HEK293 (cell line): ENCODE data around the gene SAMD11.

Experiments used
- CTCF ChIA-PET: fragments of 350-600 bp; formaldehyde crosslinking; extraction: SDS; loops from one replicate; lab custom pipeline; 2021; ENCODE audit warnings: antibody characterized with exemption; lab: Yijun Ruan, JAX
- POLR2A ChIA-PET: fragments of 300-600 bp; formaldehyde crosslinking; extraction: SDS; loops from one replicate; lab custom pipeline; 2020; ENCODE audit warnings: antibody characterized with exemption, inconsistent platforms; lab: Yijun Ruan, JAX
- H3K27ac ChIP-seq: fragments of 200-500 bp; sonication (Bioruptor generic); 2 replicates; pipeline ENCODE4 v1.5.1; 2014; ENCODE audit warnings: low read depth, low read length, control low read depth, inconsistent platforms; ENCODE audit errors: extremely low read depth
- H3K36me3 ChIP-seq, 2 experiments: fragments of 200-500 bp in 1 of 2; sonication (Bioruptor generic) in 1 of 2; 1 replicate in 1 of 2; 2 replicates in 1 of 2; pipeline ENCODE4 v1.5.1; 2014 to 2017; ENCODE audit warnings: inconsistent platforms in 2 of 2, low read length in 2 of 2; ENCODE audit not compliant: control insufficient read depth in 2 of 2, insufficient read depth in 1 of 2
- H3K4me1 ChIP-seq: fragments of 200-500 bp; sonication (Bioruptor generic); 2 replicates; pipeline ENCODE4 v1.5.1; 2014; ENCODE audit warnings: mild to moderate bottlenecking, low read length, inconsistent platforms; ENCODE audit not compliant: control insufficient read depth, insufficient read depth
- H3K4me3 ChIP-seq: 2 replicates; pipeline ENCODE4 v1.5.1; 2011; ENCODE audit warnings: low read depth, mild to moderate bottlenecking, control low read depth, low read length, moderate library complexity
- H3K9me3 ChIP-seq: fragments of 200-500 bp; sonication (Bioruptor generic); 2 replicates; pipeline ENCODE4 v1.5.1; 2014; ENCODE audit warnings: low read depth, low read length, inconsistent platforms; ENCODE audit not compliant: control insufficient read depth, insufficient read depth
- GLIS2 ChIP-seq: fragments of 450-650 bp; formaldehyde crosslinking; IDR thresholded peaks from 2 replicates; pipeline ENCODE4 v1.5.1; 2016; ENCODE audit warnings: missing biosample characterization, missing genetic modification characterization
- KLF10 ChIP-seq: fragments of 450-650 bp; IDR thresholded peaks from 2 replicates; pipeline ENCODE4 v1.5.1; 2018; ENCODE audit warnings: missing biosample characterization, mild to moderate bottlenecking, missing genetic modification characterization
- KLF16 ChIP-seq: fragments of 450-650 bp; formaldehyde crosslinking; IDR thresholded peaks from 2 replicates; pipeline ENCODE4 v1.5.1; 2017; ENCODE audit warnings: missing biosample characterization, missing genetic modification characterization
- PATZ1 ChIP-seq: fragments of 450-650 bp; formaldehyde crosslinking; IDR thresholded peaks from 2 replicates; pipeline ENCODE4 v1.5.1; 2016; ENCODE audit warnings: missing biosample characterization, missing genetic modification characterization
- PBX3 ChIP-seq: sonication (generic); formaldehyde crosslinking; IDR thresholded peaks from 2 replicates; pipeline ENCODE4 v1.8.1; 2022; ENCODE audit warnings: mild to moderate bottlenecking, moderate library complexity, missing genetic modification reagents
- TCF7L2 ChIP-seq: IDR thresholded peaks from 2 replicates; pipeline ENCODE4 v1.6.1; 2011; ENCODE audit warnings: low read depth, mild to moderate bottlenecking, inconsistent platforms, low read length, moderate library complexity, borderline replicate concordance
- YY2 ChIP-seq: fragments of 450-650 bp; formaldehyde crosslinking; IDR thresholded peaks from 2 replicates; pipeline ENCODE4 v1.5.1; 2016; ENCODE audit warnings: missing biosample characterization, missing genetic modification characterization
- ZIC2 ChIP-seq: fragments of 450-650 bp; formaldehyde crosslinking; IDR thresholded peaks from 2 replicates; pipeline ENCODE4 v1.5.1; 2016; ENCODE audit warnings: missing biosample characterization, missing genetic modification characterization
- ZNF121 ChIP-seq: fragments of 450-650 bp; formaldehyde crosslinking; IDR thresholded peaks from 2 replicates; pipeline ENCODE4 v1.5.1; 2016; ENCODE audit warnings: missing biosample characterization, missing genetic modification characterization
- ZNF175 ChIP-seq: fragments of 450-650 bp; formaldehyde crosslinking; IDR thresholded peaks from 2 replicates; pipeline ENCODE4 v1.5.1; 2016; ENCODE audit warnings: missing biosample characterization, missing genetic modification characterization
- ZNF292 ChIP-seq: fragments of 450-650 bp; formaldehyde crosslinking; IDR thresholded peaks from 2 replicates; pipeline ENCODE4 v1.5.1; 2016; ENCODE audit warnings: low read depth, missing biosample characterization, missing genetic modification characterization, borderline replicate concordance
- ZNF341 ChIP-seq: fragments of 450-650 bp; formaldehyde crosslinking; IDR thresholded peaks from 2 replicates; pipeline ENCODE4; 2016; ENCODE audit warnings: low read depth, missing biosample characterization, missing genetic modification characterization
- ZNF404 ChIP-seq: fragments of 450-650 bp; formaldehyde crosslinking; IDR thresholded peaks from 2 replicates; pipeline ENCODE4 v1.5.1; 2017; ENCODE audit warnings: missing biosample characterization, missing genetic modification characterization
- ZNF544 ChIP-seq: fragments of 450-650 bp; formaldehyde crosslinking; IDR thresholded peaks from 2 replicates; pipeline ENCODE4 v1.5.0; 2017; ENCODE audit warnings: missing biosample characterization, missing genetic modification characterization
- ZXDB ChIP-seq: fragments of 450-650 bp; formaldehyde crosslinking; IDR thresholded peaks from 2 replicates; pipeline ENCODE4 v1.5.1; 2016; ENCODE audit warnings: missing biosample characterization, missing genetic modification characterization
- TF ChIP-seq, protein P1 (sequence below): fragments of 450-650 bp; formaldehyde crosslinking; conservative IDR thresholded peaks from 2 replicates; pipeline ENCODE4 v1.5.1; 2016; ENCODE audit warnings: low read depth, missing biosample characterization, missing genetic modification characterization
- TF ChIP-seq, protein P2 (sequence below): fragments of 450-650 bp; formaldehyde crosslinking; IDR thresholded peaks from 2 replicates; pipeline ENCODE4 v1.5.1; 2017; ENCODE audit warnings: missing biosample characterization, mild to moderate bottlenecking, missing genetic modification characterization, moderate library complexity

The SAMD11 gene

DNA sequence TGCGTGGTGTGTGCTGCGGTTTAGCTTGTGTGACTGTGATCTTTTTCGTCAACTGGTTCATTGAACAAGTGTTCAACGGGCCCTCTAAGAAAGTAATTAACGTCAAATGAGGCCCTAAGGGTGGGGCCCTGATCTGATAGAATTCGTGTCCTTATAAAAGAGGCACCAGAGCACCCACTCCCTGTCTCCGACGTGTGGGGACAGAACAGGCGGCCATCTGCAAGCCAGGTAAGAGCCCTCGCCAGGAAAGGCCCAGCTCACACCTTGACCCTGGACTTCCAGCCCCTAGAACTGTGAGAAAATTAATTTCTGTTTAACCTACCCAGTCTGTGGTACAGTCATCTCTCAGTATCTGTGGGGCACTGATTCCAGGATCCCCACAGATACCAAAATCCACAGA is 20.4 kb upstream of the SAMD11 start (continued):
- no peak; the same call in 1 of the 2 replicates for TF ChIP-seq PBX3 (CRISPR knock-in tag)
- no peak for TF ChIP-seq KLF10
- no peak for TF ChIP-seq TCF7L2
- TF ChIP-seq ZNF175 (tag by site-specific recombination), result no peak

- POLR2A ChIA-PET, result interaction anchor here (2.7 kb wide), 1 partner anchor 16 kb away, joined by 15 read pairs; no protein-coding TSS in a partner anchor
- CTCF ChIA-PET, result interaction anchor here (0.6 to 1.6 kb wide), 3 partner anchors 11 to 533 kb away, joined by 3 to 11 read pairs (median 3); no protein-coding TSS in a partner anchor
- H3K27ac ChIP-seq, result no peak overlapping the region
- no peak overlapping the region for H3K4me3 ChIP-seq
- H3K9me3 ChIP-seq, result no peaks in the 10 kb centered on the region
- peaks cover 5% of the 10 kb centered on the region; the same call in 1 of the 2 replicates for H3K4me1 ChIP-seq
- TF ChIP-seq KLF16 (tag by site-specific recombination) (no peak), PATZ1 (tag by site-specific recombination) (no peak), ZXDB (tag by site-specific recombination) (no peak), KLF10 (no peak), ZNF404 (tag by site-specific recombination) (no peak), GLIS2 (no peak), YY2 (tag by site-specific recombination) (no peak), ZNF341 (tag by site-specific recombination) (0 out of 2 replicates have a peak, but pooled peaks have one; percentile 16), ZNF544 (tag by site-specific recombination) (no peak), ZNF292 (tag by site-specific recombination) (no peak), ZIC2 (tag by site-specific recombination) (peak; percentile 67), ZNF121 (no peak)
- TF ChIP-seq, protein P1, sequence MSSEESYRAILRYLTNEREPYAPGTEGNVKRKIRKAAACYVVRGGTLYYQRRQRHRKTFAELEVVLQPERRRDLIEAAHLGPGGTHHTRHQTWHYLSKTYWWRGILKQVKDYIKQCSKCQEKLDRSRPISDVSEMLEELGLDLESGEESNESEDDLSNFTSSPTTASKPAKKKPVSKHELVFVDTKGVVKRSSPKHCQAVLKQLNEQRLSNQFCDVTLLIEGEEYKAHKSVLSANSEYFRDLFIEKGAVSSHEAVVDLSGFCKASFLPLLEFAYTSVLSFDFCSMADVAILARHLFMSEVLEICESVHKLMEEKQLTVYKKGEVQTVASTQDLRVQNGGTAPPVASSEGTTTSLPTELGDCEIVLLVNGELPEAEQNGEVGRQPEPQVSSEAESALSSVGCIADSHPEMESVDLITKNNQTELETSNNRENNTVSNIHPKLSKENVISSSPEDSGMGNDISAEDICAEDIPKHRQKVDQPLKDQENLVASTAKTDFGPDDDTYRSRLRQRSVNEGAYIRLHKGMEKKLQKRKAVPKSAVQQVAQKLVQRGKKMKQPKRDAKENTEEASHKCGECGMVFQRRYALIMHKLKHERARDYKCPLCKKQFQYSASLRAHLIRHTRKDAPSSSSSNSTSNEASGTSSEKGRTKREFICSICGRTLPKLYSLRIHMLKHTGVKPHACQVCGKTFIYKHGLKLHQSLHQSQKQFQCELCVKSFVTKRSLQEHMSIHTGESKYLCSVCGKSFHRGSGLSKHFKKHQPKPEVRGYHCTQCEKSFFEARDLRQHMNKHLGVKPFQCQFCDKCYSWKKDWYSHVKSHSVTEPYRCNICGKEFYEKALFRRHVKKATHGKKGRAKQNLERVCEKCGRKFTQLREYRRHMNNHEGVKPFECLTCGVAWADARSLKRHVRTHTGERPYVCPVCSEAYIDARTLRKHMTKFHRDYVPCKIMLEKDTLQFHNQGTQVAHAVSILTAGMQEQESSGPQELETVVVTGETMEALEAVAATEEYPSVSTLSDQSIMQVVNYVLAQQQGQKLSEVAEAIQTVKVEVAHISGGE (tag by site-specific recombination), result no peak
- TF ChIP-seq, protein P2, sequence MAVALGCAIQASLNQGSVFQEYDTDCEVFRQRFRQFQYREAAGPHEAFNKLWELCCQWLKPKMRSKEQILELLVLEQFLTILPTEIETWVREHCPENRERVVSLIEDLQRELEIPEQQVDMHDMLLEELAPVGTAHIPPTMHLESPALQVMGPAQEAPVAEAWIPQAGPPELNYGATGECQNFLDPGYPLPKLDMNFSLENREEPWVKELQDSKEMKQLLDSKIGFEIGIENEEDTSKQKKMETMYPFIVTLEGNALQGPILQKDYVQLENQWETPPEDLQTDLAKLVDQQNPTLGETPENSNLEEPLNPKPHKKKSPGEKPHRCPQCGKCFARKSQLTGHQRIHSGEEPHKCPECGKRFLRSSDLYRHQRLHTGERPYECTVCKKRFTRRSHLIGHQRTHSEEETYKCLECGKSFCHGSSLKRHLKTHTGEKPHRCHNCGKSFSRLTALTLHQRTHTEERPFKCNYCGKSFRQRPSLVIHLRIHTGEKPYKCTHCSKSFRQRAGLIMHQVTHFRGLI (tag by site-specific recombination), result no peak
- TF ChIP-seq, all 188 proteins: peak for 2
- no peaks in the 10 kb centered on the region for H3K36me3 ChIP-seq
These were observed 19.9 kb upstream of the SAMD11 start for GRCh38 chr1:903721-904271.
